ENCODE results near the gene SERPINB11.

GRCh38 chr18:63700501-63700900 is 2.3 kb upstream of the SERPINB11 start:
- no peak for TF ChIP-seq EP300 (conservative IDR thresholded peaks at IDR 0.05; ENCODE audit: poor library complexity, severe bottlenecking)
- TF ChIP-seq RAD21 (conservative IDR thresholded peaks at IDR 0.05), result no peak
- TF ChIP-seq CTCF (IDR thresholded peaks at IDR 0.05; ENCODE audit: poor library complexity, severe bottlenecking), result no peak
- no peak for TF ChIP-seq SMC3 (conservative IDR thresholded peaks at IDR 0.05; ENCODE audit: poor library complexity)
- no peak for TF ChIP-seq POLR2AphosphoS5 (IDR thresholded peaks at IDR 0.05)
- no peak for TF ChIP-seq TAF1 (IDR thresholded peaks at IDR 0.05; ENCODE audit: low read depth)
- no peak for TF ChIP-seq MXI1 (conservative IDR thresholded peaks at IDR 0.05; ENCODE audit: poor library complexity, severe bottlenecking)
